ENCODE results near the gene COPS7B.

COPS7B gene

DNA sequence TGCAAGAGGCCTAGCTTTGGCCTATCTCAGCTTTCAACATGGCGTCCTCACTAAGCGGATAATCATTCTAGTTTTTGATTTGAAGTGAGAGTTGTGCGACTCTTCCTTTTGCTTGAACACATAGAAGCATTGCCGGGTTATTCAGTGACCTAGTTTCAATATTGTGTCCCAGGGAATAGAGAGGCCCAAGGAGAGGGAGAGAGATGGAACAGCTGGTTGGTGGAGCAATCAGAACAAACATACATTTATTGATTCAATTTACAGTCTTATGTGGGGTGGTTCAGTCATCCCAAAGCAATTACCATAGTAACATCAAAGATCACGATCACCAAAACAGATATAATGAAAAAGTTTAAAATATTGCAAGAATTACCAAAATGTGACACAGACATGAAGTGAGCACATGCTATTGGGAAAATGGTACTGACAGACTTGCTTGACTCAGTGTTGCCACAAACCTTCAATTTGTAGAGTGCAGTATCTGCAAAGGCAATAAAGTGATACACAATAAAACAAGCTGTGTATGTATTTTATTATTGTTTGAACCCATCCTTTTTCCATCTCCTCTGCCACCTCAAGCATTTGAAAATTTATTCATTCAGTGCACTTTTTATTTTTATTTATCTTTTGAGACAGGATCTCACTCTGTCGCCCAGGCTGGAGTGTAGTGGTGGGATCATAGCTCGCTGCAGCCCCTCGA, 30.2 kb downstream of the COPS7B start:
- H3K27me3 Mint-ChIP-seq = no peaks in the 10 kb centered on the region
- DNase-seq (no peak), ATAC-seq (no peak)

DNA sequence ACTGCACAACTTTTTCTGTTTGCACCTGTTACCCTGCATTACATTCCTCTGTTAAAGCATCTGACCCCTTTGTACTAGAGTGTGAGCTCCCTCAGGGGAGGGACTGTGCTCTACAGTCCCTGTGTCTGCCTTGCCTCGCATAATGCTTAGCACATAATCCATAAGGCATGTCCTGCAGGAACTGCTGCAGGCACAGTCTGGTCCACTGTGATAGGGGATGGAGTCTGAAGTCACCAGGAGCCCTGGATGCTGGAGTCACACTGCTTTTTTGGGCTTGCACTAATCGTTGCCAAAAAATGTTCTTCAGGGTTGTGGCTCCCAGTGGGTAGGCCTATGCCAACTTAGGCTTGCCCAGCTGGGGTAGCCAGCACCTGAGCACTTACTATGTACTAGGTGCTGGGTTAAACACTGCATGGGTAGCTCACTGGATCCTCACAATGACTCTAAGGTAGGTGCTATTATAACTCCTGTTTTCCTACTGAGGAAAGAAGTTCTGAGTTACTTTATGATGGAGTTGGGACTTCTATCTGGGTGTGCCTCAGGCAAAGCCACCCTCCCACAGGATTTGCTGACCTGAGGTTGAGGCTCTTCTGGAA, 33.3 kb downstream of the COPS7B start:
- H3K27ac Mint-ChIP-seq = no peak overlapping the region
- H3K4me1 Mint-ChIP-seq = no peaks in the 10 kb centered on the region
- no peak overlapping the region for H3K4me3 Mint-ChIP-seq
- H3K27me3 Mint-ChIP-seq = no peaks in the 10 kb centered on the region
- no peak for DNase-seq
- no peaks in the 10 kb centered on the region for H3K9me3 Mint-ChIP-seq
- no peak for ATAC-seq

More for the DNA sequence above, 30.2 kb downstream of the COPS7B start:
- Mint-ChIP-seq H3K4me1 (no peaks in the 10 kb centered on the region), H3K9me3 (no peaks in the 10 kb centered on the region), H3K4me3 (no peak overlapping the region), H3K27ac (peak overlapping the region in 1 of 2 donors; percentile 92)

DNA sequence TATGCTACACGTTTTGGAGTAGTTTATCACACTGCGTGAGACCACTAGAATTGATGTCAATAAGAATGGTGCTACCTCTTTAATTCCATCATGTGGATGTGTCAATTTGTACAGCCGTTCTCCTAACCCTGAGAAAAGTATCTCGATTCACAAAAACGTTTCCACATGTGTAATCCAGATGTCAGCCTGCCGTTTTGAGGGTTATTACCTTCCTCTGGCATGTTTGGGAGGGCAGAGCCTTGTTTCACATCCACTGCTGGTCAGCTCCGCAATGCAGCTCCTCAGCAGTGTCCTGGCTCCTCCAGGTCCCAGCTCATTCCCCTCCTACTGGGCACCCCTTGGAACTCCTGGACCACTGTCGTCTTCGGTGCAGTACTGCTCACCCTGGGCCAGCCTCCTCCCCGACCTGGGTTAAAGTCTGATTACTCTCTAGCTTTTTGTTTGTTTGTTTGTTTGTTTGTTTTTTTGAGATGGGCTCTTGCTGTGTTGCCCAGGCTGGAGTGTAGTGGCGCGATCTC, 34.6 kb downstream of the COPS7B start:
- Mint-ChIP-seq H3K4me3 (no peak overlapping the region), H3K27me3 (no peaks in the 10 kb centered on the region), H3K9me3 (no peaks in the 10 kb centered on the region), H3K27ac (no peak overlapping the region), H3K4me1 (no peaks in the 10 kb centered on the region)
- ATAC-seq = no peak
- no peak for DNase-seq

DNA sequence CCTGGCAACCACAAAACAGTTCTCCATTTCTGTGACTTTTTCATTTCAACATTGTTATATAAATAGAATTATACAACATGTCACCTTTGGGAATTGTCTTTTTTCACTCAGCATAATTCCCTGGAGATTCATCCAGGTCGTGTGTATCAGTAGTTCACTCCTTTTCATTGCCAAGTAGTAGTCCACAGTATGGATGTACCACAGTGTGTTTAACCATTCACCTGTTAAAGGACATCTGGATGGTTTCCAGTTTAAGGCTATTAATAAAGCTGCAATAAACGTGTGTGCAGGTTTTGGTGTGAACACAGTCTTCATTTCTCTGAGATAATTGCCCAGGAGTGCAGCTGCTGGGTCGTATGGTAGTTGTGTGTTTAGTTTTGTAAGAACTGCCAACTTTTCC, 35.7 kb downstream of the COPS7B start:
- Mint-ChIP-seq H3K27ac (no peak overlapping the region), H3K4me3 (no peak overlapping the region), H3K27me3 (no peaks in the 10 kb centered on the region), H3K4me1 (no peaks in the 10 kb centered on the region), H3K9me3 (no peaks in the 10 kb centered on the region)
- DNase-seq (no peak), ATAC-seq (no peak)

DNA sequence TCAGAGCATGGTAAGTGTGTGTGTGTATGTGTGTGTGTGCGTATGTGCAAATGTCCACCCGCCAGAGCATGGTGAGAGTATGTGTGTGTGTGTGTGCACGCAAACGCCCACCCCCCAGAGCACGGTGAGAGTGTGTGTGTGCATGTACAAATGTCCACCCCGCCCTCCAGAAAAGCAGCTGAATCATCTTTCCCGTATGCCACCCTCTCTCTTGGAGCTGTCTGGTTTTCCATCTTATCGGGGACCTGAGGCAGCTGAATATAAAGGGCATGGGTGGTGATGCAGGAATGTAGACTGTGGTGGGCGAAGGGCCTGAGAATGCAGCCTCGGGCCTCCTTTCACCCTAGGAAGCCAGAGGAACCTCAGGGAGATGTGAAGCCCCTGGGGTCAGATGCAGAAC, 66.9 kb downstream of the COPS7B start:
- peaks cover 21% of the 10 kb centered on the region for H3K27me3 Mint-ChIP-seq
- H3K4me1 Mint-ChIP-seq = peaks cover 7% of the 10 kb centered on the region
- ATAC-seq = no peak
- H3K27ac Mint-ChIP-seq = no peak overlapping the region
- DNase-seq = no peak
- H3K4me3 Mint-ChIP-seq = no peak overlapping the region
- H3K9me3 Mint-ChIP-seq = no peaks in the 10 kb centered on the region

DNA sequence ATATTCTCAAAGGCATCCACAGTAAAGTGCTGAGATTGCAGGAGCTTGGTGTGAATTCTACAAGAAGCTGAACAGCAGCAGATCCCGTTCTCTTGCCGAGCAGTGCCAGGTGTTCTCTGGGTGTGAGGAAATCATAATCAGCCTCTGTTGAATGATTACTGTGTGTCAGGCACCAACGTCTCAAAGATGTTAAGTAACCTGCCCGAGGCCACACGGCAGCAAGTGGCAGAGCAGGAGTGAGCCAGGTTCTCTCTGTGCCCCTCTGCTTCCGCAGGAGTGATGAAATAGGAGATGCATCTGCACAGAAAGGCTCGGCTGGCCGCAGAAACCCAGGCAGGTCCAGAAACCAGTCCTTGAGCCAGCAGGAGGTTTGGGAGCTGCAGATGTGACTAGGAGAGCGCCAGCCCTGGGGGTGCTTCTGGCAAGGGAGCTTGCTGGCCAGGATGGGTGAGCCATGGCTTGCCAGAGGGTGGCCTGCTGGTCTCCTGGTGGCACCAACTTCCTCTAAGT, 68.4 kb downstream of the COPS7B start:
- Mint-ChIP-seq H3K27ac (no peak overlapping the region), H3K9me3 (no peaks in the 10 kb centered on the region), H3K27me3 (peaks cover 21% of the 10 kb centered on the region), H3K4me1 (peaks cover 7% of the 10 kb centered on the region), H3K4me3 (no peak overlapping the region)
- no peak for ATAC-seq
- no peak for DNase-seq

DNA sequence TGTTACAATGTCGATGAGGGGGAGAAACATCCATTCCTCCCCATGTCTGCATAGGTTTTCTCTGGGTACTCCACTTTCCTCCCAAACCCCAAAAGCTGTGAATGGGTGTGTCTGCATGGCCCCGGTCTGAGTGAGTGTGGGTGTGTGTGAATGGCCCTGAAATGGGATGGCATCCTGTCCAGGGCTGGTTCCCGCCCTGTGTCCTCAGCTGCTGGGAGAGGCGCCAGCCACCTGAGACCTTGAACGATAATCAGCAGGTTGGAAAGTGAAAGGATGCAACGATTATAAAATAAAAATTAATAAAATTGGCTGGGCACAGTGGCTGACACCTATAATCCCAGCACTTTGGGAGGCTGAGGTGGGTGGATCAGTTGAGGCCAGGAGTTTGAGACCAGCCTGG, 70.7 kb downstream of the COPS7B start:
- H3K9me3 Mint-ChIP-seq = no peaks in the 10 kb centered on the region
- no peak for ATAC-seq
- H3K4me1 Mint-ChIP-seq = peaks cover 7% of the 10 kb centered on the region
- H3K4me3 Mint-ChIP-seq = no peak overlapping the region
- DNase-seq = no peak
- H3K27ac Mint-ChIP-seq = no peak overlapping the region
- peaks cover 14% of the 10 kb centered on the region for H3K27me3 Mint-ChIP-seq

Measured in stimulated activated naive CD8-positive, alpha-beta T cell treated with anti-CD3 and anti-CD28 coated beads, Interleukin-15, amount 100 ng/mL, for 72 hours (primary cell).